K562 treated with DMSO at 1 percent for 24 hours (cell line): ENCODE data around the gene RHBDL1. TPM values are rescaled to one million over a fixed set of nuclear protein-coding genes. Genes with fewer than 3 reads are reported as not detected.

ENCODE experiments used
- total RNA-seq: library from RNA; unstranded; fragments of 300-600 nt; gene quantifications from 2 replicates; pipeline ENCODE4 v1.2.3, GENCODE V29; 2022; ENCODE audit warnings: low read depth; ENCODE audit not compliant: insufficient read depth

Gene RHBDL1
- total RNA-seq = 1.2 and 3.0 TPM in 2 replicates

GRCh38 chr16:674968-675883 lies at the start of gene RHBDL1:
Gene RHBDL1, plus strand, starts transcription at chr16:675671. Its CDS starts 120 bp downstream, at chr16:675791.

GRCh38 chr16:630815-631405 lies 44.6 kb upstream of the RHBDL1 start, which contains the start of gene WFIKKN1:
Gene WFIKKN1, plus strand, starts transcription at chr16:630985. Its CDS starts 269 bp downstream, at chr16:631254.

GRCh38 chr16:636206-637080 lies 39.0 kb upstream of the RHBDL1 start, which contains the start of gene METTL26:
Gene METTL26, minus strand, starts transcription at chr16:636305. Its CDS starts 15 bp downstream, at chr16:636290.

GRCh38 chr16:641326-642188 lies 33.9 kb upstream of the RHBDL1 start, which contains the start of gene MCRIP2:
Gene MCRIP2, plus strand, starts transcription at chr16:641828. Its CDS starts 164 bp downstream, at chr16:641992.

GRCh38 chr16:648781-649589 lies 26.5 kb upstream of the RHBDL1 start, which contains the start of gene WDR90:
Gene WDR90, plus strand, starts transcription at chr16:649365. Its CDS starts 52 bp downstream, at chr16:649417.

GRCh38 chr16:667780-668518 lies 7.5 kb upstream of the RHBDL1 start, which contains the start of gene RHOT2:
Gene RHOT2, plus strand, starts transcription at chr16:668132. Its CDS starts 68 bp downstream, at chr16:668200.

DNA sequence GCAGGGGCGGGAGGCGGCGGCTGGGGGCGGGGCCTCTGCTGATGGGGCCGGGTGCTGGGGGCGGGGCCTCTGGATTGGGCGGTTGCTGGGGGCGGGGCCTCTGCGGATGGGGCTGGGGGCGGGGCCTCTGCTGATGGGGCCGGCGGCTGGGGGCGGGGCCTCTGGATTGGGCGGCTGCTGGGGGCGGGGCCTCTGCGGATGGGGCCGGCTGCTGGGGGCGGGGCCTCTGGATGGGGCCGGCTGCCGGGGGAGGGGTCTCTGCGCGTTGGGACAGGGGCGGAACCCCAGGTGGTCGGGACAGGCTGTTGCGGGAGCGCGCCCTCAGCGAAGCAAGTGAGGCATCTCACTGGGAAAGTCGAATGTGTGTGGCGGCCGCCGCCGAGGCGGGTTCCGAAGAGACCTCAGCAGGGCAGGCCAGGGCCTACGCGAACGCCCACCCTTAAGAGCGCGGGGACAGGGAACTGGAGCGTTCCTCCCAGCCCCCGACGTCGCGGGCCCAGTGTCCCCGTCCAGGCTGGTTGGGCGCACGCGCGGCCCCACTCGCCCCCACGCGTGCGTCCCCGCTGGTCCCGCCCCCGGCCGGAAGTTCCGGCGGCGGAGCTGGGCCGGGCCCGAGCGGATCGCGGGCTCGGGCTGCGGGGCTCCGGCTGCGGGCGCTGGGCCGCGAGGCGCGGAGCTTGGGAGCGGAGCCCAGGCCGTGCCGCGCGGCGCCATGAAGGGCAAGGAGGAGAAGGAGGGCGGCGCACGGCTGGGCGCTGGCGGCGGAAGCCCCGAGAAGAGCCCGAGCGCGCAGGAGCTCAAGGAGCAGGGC lies 4.5 kb downstream of the RHBDL1 start, which contains the start of gene STUB1:
STUB1 (plus strand) TSS at position 597 of the 811 bp plus-strand sequence; CDS start at position 713, 116 bp downstream.

GRCh38 chr16:684071-684794 lies 8.8 kb downstream of the RHBDL1 start, which contains the start of gene JMJD8:
Gene JMJD8, minus strand, starts transcription at chr16:684334. Its CDS starts 15 bp downstream, at chr16:684319.

DNA sequence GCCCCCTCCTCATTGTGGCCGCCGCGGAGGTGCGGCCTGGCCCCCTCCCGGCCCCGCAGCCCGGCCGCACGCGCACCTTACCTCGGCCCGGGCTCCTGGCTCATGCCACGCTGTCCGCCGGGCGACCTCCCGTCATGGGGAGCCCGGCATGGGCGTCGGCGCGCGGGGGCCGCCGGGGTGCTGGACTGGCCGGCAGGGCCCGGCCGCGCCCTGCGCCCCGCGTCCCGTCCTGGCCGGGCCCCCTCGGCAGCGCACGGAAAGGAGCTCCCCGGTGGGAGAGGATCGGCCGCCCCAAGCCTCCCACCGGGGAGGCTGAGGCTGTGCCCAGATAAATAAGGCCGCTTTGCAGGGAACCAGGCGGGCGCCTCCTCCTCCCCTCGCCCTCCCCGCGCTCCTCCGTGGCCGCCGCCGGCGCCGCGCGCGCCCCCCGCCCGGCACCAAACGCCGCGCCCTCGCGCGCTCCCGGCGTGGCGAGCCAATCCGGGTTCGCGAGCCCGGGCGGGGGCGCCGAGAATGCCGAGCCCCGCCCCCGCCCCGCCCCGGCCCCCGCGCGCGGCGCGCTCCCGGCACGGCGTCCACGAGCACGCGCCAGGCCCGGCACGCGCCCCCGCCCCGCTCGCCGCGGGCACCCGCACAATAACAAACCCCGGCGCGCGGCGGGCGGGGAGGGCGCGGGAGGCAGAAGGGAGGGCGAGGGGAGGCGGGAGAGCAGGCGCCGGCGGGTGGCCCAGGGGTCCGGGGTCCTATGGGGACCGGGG lies 30.1 kb downstream of the RHBDL1 start, which contains the start of gene FBXL16:
FBXL16 (minus strand) TSS at position 371 of the 758 bp plus-strand sequence. CDS start 8,396 bp downstream, outside the sequence.

DNA sequence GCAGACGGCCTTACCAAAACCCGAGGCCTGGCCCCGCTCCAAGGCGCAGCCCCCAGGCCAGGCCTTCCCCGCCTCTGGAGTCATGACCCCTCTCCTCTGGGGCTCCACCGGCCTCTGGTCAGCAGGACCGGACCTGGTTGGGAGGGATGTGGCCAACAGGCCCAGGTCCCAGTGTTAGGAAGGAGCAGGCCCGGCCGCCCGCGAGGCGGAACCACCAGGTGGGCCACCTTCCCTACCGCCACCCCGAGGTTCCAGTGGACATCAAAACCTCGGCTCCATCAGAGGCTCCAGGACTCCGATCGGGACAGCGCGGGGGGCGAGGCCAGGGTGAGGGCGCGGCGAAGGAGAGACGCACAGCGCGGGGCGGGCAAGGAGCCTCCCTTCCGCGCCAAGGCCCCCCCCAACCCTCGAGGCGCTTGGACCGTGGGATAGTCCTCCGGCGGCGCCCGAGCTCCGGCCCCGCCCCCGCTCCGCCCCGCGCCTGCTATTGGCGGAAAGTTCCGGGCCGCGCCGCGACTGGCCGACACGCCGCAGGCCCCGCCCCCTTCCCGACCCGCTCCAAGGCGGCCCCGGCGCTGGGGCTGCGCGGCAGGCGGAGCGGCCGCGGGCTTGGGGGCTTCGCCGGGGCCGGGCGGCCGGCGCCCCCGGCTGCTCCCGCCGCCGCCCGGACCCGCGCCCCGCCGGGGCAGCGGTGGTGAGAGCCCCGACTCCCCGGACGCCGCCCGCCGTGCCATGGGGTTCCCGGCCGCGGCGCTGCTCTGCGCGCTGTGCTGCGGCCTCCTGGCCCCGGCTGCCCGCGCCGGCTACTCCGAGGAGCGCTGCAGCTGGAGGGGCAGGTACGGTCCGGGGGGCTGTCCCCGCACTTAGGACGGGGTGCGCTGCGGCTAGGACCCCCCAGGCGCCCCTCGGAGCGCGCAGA lies 39.3 kb downstream of the RHBDL1 start, which contains the start of gene METRN:
METRN (plus strand) TSS at position 561 of the 919 bp plus-strand sequence; CDS start at position 733, 172 bp downstream.

DNA sequence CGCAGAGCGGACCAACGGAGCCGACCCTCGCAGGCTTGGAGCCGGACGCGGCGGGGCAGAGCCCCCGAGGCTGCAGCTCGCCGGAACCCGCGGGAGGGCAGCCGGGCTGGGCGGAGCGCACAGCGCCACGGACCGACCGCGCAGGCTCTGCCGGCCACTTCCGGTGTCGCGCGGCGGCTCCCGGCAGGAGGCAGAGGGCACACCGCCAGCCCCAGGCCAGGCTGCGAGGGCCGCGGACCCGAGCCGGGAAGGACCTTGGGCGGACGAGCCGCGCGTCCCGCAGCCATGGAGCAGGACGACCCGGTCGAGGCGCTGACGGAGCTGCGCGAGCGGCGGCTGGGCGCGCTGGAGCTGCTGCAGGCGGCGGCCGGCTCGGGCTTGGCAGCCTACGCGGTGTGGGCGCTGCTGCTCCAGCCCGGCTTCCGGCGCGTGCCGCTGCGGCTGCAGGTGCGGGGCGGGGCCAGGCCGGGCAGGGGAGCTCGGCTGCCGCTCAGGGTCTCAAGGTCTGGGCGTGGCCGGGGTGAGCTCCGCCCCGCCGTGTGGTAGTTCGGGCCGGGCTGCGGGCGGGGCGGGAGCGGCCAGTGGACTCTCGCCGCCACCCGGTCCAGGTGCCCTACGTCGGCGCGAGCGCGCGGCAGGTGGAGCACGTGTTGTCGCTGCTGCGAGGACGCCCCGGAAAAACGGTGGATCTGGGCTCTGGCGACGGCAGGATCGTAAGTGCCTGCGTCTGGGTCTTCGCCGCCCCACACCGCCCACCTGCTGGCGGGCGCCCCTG lies 45.7 kb downstream of the RHBDL1 start, which contains the start of gene ANTKMT:
ANTKMT (plus strand) TSS at position 157 of the 775 bp plus-strand sequence; CDS start at position 286, 129 bp downstream.

DNA sequence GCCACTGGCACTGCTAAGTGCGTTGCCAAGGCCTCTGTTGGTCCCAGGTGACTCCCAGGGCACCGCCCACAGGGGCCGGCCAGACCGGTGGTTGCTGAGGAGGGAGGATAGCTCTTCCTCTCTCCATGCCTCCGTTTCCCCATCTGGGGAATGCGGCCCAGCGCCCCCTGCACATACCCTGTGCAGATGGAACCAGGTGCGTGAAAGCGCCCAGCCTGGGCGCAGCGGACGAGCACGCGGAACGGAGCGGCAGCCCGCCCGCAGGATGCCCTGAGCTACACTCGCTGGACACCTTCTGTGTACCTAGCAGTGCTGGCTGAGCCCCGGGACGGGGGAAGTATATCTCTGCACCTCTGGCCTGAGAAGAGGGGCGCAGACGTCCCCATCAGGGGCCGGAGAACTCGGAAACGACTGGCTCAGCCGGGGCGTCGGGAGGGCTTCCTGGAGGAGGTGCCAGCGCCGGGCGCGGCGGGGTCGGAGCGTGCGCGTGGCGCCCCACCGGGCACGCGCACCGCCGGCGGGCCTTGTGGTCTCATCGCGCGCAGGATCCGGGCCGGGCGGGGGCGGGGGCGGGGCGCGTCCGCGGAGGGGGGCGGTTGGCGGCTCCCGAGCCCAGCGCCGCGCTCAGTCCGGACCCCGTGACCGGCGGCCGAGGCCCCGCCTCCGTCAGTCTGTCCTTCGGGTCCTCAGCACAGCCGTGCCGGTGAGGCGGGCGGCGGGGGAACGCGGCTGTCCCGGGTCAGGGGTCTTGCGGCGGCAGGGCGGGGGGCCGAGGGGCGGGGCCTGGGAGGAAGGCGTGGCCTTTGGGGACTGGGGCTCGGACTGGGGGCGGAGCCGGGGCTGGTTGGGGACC lies 51.2 kb downstream of the RHBDL1 start, which contains the start of the genes CCDC78 and HAGHL:
CCDC78 (minus strand) TSS at position 6 of the 853 bp plus-strand sequence. CDS start 76 bp downstream, outside the sequence.
HAGHL (plus strand) TSS at position 669 of the 853 bp plus-strand sequence. CDS start 404 bp downstream, outside the sequence.

